Globus pallidus (tissue), 1 donor: ENCODE measurements around the gene KLHL14.

Source experiments
- DNase-seq: peaks from one replicate; pipeline ENCODE4 v3.0.0-alpha.2; 2015; ENCODE audit warnings: low spot score

KLHL14 gene

DNA sequence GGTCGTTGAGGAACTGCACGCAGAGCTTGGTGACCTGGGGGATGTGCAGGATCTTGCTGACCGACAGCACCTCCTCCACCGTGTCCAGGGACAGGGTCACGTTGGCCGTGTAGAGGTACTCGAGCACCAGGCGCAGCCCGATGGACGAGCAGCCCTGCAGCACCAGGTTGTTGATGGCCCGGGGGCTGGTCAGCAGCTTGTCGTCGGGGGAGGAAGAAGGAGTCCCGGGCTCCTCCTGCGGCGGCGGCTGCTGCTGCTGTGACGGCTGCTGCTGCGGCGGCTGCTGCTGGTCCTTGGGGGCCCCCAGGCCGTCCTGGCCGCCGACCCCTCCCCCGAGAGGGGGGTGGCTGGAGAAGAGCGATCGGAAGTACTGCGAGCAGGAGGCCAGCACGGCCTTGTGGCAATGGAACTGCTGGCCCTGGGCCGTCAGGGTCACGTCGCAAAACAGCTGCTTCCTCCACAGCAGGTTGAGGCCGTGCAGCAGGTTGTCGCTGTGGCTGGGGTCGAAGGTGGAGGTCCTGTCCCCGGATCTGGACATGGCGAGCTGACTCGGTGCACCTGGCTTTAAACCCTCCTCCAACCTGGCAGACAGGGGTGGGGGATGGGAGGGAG is 2.7 kb downstream of the KLHL14 start:
- DNase-seq: no peak

DNA sequence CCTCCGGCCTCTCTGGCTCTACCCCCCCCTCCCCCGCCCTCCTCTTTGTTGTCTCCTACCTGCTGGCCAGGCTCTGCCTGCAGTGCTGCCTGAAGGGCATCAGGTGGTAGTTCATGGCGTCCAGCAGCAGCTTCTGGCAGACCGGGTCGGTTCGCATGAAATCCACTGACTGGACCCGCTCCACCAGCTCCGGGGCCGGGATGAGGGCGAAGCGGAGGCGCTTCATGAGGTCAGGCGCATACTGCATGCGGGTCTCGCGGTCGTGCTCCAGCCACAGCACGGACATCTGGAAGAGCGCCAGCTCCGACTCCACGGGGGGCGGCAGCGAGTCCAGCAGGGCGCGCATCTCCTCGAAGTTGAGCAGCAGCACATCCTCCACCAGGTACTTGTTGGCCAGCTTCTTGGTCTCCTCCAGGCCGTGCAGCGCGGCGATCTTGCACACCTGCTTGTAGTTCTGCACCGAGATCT is 3.2 kb downstream of the KLHL14 start:
- no peak for DNase-seq

DNA sequence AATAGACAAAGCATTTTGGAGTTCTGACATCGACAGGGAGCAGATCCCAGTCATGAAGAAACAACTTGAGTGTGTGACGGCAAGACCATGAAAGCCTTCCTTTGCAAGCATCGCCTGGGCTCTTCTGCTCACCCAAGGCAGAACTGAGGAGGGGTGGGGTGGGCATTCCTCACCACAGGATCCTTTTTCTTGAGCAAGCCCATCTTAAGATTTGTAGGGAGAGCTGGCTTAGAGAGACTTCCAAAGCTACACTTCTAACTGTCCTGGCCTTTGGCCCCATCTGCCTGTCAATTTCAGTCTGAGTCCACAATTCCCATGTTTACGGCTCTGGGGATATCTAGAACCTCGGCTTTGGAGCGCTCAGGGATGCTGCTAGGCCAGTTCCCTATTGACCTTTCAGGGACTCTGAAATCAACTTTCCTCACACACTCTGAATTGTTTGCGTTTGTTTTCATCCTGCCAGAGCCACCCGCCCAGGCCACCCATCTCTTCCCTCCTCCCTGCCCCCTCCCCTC is 3.7 kb downstream of the KLHL14 start:
- no peak for DNase-seq

DNA sequence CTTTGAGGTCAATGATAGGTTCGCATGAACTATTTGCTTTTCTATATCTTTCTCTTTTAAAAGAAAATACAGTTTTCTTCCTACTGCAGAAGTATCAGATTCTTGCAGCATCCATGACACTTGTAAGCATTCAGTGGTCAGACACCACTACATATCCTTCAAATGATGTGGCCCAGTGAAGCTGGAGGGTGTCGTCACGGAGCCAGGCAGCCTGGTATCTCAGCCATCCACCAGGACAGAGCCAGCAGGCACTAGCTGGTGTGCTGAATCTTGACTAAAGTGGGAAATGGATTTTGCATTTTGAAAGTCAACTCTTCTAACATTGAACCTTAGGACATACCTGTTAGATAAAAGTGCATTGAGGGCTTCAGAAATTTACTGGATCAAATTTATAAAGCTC is 5.4 kb downstream of the KLHL14 start:
- DNase-seq: no peak

DNA sequence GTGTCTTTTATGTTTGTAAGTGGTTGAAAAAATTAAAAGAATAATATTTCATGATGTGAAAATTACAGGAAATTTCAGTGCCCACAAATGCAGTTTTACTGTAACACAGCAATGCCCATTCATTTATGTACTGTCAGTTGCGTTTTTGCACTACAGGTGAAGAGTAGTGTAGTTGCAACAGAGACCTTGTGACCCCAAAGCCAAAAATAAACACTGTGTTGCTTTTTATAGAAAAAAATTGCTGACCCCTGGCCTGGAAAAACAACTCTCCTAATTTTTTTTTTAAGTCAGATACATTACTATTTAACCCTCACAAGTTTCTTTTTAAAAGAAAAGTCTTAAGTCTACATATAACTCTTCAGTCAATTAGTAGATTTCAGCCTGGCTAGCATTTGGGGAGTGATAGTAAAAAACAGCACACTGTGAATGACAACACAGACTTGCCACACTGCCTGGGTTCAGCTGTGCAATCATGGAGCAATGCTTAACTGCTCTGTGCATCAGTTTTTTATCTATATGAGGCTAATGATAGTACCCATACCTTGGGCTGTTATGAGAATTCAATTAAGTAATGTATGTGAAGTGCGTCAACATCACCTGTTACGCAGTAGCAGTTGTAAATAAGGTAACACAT is 8.1 kb downstream of the KLHL14 start:
- no peak for DNase-seq

DNA sequence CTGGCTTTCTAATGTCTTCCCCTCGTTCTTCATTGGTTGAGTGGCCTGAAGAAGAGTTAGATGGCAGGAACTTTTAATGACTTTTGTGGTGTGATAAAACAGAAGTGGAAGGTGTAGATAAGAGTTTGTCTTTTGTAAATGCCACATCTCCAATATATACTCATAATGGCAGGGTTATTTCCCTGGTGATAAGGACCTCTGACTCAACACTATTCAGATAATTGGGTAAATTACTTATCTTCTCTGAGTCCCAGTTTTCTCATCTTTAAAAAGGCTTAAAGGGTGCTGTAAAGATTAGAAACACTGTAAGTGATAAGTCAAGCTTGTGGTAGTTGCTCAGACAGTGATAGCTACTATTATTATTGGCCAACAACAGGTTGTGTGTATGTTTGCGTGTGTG is 9.5 kb downstream of the KLHL14 start:
- DNase-seq: no peak

DNA sequence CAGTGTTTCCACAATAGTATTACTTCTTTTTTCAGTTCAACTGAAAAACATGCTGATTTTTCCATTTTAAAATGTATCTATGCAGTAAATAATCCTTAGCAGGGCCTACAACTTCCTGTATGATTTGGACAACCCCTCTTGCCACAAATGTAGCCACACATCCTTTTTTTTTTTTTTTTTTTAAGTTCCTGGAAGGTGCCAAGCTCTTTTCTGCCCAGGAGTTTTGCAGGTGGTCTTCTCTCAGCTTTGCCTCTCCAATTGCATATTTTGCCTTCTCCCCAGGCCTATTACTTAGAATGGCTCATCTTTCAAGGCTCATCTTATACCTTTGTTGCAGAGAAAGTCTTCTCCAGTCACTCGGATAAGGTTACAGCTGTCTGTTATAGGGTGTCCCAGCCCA is 11.6 kb downstream of the KLHL14 start:
- no peak for DNase-seq

DNA sequence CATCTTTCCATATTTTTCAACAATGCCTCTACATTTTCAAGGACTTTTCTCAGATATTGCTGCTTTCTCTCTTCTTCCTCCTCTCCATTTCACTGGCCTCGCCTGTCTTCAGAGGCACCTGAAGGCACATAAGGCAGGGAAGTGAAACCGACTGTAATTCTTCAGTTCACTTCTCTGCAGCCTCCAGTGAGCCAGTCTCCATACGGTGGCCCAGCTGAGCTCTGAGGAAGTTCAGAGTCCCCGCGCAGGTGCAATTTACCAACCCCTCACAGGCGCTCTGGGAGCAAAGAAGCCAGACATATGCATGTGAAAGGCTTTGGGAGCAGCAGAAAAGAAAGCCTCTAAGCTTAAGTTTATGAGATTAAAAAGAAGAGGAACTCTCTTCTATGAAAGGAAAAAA is 12.4 kb downstream of the KLHL14 start:
- DNase-seq: no peak

DNA sequence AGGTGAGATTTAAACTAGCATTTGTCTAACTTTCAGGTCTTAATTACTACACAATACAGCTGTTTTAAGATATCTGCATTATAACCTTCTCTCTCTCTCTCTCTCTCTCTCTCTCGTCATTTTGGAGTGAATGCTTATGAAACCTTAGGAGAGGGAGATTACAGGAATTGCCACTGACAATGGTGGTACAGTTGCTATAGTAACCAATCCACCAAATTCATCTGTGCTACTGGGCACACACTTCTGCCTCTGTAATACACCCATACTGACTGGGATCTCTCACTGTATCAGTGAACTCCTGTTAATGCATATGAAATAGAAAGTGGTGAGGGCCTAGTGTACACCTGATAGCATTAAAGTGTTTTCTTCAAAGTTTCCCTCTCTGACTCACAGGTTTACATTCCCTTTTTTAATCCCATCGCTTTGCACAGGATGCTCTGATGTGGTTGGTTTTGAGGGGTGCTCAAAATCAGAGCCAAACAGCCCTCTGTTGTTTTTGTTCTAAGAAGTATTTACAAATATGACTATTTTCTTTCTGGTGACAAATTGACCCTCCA is 13.1 kb downstream of the KLHL14 start:
- DNase-seq: no peak

DNA sequence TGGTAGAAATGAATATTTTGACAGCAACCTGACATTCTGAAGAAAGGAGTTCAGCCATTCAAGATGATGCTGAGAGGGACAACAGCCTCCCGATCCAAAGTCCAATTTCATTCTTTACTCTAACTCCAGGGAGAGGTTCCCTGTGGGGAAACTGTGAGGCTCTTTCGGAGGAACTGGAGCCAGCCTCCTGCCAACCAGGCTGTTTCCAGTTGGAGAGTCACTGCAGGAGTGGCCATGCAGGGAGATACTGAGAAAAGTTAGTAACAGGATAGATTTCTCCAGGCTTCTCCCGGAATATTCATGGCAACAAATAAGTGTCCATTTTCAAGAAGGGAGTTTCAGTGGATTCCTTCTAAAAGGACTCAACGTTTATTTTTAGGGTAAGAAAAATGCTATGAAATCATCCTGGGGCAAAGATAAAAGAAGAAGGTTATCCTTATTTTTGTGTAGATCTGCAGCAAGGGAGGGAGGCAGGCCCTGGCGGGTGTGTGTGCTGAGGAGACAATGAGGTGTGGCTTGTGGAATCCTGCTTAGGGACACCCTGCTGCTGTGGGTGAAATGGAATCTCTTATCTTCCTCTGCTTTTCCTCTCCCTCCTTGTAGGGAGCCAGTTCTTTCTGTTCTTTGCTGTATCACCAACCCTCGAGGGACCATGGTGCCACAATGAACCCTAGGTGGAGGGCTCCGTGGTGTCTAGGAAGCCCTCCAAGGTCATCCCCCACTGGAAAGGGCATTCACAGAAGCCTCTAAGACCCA is 18.1 kb downstream of the KLHL14 start:
- DNase-seq: no peak

DNA sequence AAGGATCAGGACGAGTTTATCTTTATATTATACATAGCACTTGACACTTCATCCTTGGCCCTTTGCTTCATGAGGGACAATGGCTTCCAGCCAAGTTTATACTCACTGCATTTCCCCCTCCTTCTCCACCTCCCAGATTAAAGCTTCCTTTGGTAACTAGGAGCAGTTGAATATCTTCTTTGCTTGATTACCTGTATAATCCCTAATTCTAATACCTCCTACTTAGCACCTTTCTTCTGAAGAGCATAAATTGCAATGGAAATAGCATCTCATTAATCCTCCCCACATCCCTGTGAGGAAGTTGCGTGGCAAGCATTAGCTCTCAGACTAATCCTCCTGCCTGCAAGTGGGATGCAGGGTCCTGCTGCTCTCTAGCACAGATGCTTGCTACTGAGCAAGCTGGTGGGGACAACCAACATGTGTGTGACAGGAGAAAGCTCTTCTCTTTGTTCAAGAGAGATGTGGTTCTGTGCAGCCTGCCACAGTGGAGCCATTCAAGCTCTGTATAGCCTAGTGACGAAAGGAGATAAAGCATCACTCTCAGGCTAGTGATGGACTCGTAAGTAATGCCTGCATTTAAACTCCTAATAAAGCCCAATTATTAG is 19.1 kb downstream of the KLHL14 start:
- DNase-seq: no peak

DNA sequence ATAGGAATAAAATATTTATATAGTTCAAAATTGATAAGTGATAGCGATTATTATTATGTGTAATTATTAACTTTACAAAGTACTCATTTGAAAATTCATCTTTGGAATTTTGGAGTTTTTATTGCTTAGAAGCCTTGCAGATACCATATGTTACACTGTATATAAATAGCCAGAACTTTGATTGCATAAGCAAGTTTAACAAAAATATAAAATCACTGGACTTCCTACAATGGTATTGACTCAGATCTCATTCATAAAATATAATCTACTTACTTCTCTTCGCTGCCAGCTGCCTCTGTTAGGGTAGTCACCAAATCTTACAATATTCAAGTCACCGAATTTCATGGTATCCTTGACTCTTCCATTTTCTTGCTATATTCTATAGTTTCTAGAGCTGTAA is 22.5 kb downstream of the KLHL14 start:
- DNase-seq: no peak

DNA sequence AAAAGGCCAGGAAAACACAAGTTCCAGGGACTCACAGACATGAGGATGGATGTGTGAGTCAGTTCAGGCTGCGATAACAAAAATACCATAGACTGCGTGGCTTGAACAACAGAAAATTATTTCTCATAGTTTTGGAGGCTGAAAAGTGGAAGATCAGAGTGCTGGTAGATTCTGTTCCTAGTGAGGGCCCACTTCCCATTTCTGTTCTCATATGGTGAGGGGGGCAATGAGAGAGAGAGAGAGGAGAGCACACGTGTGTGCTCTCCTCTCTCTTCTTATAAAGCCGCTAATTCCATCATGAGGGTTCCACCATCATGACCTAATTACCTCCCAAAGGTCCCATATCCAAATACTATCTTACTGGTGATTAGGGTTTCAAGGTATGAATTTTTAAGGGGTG is 23.0 kb downstream of the KLHL14 start:
- DNase-seq: no peak

DNA sequence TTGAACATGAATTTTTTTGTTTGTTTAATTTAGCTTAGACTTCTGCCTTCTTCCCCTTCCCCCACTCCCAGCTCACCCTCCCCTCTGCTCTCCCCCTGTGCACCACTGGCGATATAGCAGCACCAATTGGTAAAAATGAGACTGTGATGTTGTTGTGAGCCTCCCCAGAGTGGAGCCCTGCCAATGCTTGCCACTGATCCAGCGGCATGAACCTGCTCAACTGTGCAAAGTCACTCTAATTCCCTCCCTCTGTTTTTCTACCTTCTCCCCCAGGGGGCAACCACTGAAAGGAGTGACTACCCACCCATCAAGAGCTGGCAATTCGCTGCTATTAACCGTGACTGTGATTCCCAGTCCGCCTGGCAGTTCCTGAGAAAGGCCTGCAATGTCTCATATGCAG is 30.2 kb downstream of the KLHL14 start:
- no peak for DNase-seq

DNA sequence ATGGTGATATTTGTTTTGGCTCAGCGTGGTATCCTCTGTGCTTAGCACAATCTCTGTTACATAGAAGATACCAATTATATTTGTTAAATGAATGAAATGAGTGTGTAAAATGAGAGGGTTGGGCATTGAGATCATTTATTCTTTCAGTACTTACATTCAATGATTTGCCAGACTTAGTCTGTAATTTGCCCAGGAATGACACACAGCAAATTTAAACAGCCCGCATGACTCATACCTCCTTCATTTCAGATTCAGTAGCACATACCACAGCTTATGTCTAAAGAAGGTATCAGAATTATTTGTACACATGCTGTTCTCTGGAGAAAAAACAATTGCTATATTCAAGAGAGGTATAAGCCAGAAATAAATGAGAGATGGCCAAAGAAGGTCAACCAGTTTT is 37.0 kb downstream of the KLHL14 start:
- no peak for DNase-seq

DNA sequence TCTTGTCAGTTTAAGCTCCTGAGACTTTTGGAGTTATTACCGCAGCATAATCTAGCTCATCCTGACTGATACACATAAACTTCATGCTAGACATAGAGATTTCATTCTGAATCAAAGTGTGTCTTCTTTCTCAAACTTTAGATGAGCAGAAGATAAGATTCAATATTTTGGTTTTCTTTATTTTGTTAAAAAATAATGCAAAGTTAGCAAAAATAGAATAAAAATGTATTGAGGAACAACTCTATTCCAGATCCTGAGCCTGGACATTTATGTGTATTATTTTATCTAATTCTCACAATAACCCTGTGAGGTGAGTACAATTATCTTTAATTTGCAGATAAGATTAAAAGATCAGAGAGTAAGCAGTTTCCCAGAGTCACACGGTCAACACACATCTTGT is 38.4 kb downstream of the KLHL14 start:
- DNase-seq: no peak

DNA sequence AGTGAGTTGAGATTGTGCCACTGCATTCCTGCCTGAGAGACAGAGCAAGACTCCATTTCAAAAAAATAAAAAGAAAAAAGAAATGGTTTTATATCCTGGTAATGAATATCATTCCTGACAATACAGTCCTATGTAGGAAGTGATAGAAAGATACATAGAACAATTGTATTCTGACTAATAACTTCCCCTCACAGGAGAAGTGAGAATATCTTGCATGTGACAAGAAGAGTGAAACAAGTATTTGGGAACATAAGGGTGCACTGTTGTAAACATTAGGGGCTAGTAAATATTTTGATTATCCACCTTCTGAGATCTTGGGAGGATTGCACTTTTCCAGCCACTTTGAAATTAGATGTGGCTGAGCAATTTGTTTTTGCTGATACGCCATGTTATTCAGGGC is 40.7 kb downstream of the KLHL14 start:
- DNase-seq: no peak

DNA sequence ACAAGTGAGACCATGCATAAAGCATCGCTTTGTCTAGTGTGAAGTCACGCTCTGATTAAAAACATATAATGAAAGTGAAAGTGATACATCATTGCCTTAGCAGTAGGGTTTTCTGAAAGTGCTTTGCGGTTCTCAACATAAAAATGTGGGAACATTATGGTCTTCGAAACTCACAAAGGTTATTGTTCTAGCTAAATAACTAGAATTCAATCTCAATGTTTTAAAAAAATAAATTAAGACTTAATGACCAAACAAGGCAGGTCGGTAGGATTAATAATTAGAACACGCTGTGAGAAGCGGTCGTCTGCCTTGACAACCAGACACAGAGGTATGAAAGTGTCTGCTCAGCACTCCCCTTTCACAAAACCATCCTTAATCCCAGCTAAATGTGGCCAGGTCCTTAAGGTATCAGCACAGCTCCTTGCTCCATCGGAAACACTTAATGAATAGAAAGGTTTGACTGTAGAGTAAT is 42.2 kb downstream of the KLHL14 start:
- DNase-seq: no peak

DNA sequence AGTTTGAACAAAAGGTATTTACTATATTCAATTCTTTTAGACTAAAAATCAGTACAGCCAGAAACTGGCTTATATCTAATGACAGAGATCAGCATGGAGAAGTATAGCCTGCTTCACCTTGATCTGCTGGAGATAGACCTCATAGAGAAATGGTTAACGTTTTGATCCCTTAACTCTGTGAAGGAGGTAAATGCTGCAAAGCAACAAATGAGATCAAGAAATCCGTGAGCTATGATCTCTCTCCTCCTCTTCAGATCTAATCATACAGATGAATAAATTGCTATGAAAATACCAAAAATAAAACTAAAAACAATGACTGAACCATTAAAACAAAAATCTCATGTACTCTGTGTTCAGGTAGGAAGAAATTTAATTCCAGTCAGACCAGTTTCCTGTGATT is 42.8 kb downstream of the KLHL14 start:
- no peak for DNase-seq

DNA sequence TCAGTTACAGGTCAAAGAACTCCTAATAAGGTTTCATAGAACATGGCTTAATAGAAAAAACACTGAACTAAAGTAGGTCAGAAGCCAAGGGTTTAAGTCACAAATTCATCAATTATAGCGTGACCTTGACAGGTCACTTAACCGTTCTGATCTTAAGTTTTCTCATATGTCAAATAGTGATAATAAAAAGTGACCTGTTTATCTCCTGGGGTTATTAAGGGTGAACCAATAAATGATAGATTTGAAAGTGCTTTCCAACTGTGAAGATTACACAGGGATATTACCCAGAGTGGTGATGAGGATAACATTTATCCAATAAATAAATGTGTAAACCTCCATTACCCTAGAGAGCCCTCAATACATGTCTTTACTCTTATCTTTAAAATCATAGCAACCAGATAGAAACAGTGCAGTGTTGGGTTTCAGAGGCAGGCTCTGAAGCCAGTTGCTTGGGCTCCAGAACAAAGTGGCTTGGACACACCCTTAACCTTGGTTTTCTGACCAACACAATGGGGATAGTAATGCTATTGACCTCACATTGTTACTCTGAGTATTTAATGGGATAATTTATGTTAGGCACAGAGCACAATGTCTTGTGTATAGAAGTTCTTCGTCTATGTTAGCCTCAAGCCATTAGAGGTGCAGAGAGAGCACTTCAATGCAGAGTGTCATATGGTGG is 48.6 kb downstream of the KLHL14 start:
- no peak for DNase-seq

DNA sequence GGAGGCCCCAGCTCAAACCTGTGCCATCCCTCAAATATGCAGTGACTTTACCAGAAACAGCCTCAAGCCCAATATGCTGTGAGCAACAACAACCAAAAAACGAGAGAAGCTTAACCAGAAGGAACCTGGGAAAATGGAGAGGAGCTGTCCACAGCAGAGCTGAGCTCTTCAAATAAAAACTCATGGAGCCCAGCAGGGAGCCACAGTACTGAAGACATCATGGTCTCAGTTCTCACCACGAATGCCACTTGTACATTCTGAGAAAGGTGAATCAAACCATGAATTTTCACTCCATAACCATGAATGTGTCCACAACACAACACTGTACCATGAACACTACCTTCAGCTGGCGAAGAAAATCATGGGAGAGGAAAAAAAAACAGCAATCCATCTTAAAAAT is 50.5 kb downstream of the KLHL14 start:
- no peak for DNase-seq

DNA sequence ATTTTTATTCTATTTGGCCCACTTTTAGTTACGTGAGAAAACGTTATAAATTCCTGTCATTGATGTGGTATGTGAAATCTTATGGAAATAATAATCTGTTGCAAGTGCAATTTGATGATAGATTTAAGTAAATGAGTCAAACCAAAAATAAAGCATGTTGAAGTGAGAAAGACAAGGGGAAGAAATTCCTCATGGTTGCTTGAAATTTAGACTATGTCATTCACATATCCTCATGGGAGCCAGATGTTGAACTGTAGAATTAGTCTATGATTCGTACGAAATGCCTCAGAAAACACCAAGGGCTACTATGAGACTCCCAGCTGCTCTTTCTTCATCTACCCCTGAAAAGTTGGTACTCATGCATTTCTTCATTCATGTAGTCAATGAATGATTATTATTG is 55.7 kb downstream of the KLHL14 start:
- DNase-seq: no peak
